ENCODE results near the gene CHSY3. TPM values are rescaled to one million over a fixed set of nuclear protein-coding genes. Genes with fewer than 3 reads are reported as not detected.

The CHSY3 gene
- polyA plus RNA-seq, 1 donor: 1.7 TPM

GRCh38 chr5:130055572-130055971, 151.3 kb downstream of the CHSY3 start:
- H3K4me3 ChIP-seq (ENCODE audit: low read length): no peak overlapping the region
- no CpG with 5 or more reads among the region's 4 CpGs for WGBS (ENCODE audit: insufficient coverage, low lambda C conversion rate)
- no peaks in the 10 kb centered on the region for H3K27me3 ChIP-seq (ENCODE audit: control insufficient read depth, insufficient read depth, low read length)
- no peaks in the 10 kb centered on the region for H3K36me3 ChIP-seq (ENCODE audit: control insufficient read depth, insufficient read depth, low read length)
- H3K9me3 ChIP-seq (ENCODE audit: control insufficient read depth, low read depth, low read length): no peaks in the 10 kb centered on the region
- no peak for DNase-seq
- no peaks in the 10 kb centered on the region for H3K4me1 ChIP-seq (ENCODE audit: control insufficient read depth, insufficient read depth, low read length)
- H3K27ac ChIP-seq (ENCODE audit: low read length): no peak overlapping the region

- H3K4me1 ChIP-seq (ENCODE audit: control insufficient read depth, insufficient read depth, low read length): no peaks in the 10 kb centered on the region
- WGBS (ENCODE audit: insufficient coverage, low lambda C conversion rate): 88% methylated on average over 1 of the region's 2 CpGs
- no peaks in the 10 kb centered on the region for H3K27me3 ChIP-seq (ENCODE audit: control insufficient read depth, insufficient read depth, low read length)
- H3K27ac ChIP-seq (ENCODE audit: low read length): no peak overlapping the region
- no peak for DNase-seq
- H3K4me3 ChIP-seq (ENCODE audit: low read length): no peak overlapping the region
- H3K36me3 ChIP-seq (ENCODE audit: control insufficient read depth, insufficient read depth, low read length): no peaks in the 10 kb centered on the region
- H3K9me3 ChIP-seq (ENCODE audit: control insufficient read depth, low read depth, low read length): no peaks in the 10 kb centered on the region
Observed at GRCh38 chr5:130061746-130062145, 157.5 kb downstream of the CHSY3 start.

- Histone ChIP-seq H3K4me1 (ENCODE audit: control insufficient read depth, insufficient read depth, low read length) (no peaks in the 10 kb centered on the region), H3K9me3 (ENCODE audit: control insufficient read depth, low read depth, low read length) (no peaks in the 10 kb centered on the region), H3K36me3 (ENCODE audit: control insufficient read depth, insufficient read depth, low read length) (no peaks in the 10 kb centered on the region), H3K27ac (ENCODE audit: low read length) (no peak overlapping the region), H3K4me3 (ENCODE audit: low read length) (no peak overlapping the region), H3K27me3 (ENCODE audit: control insufficient read depth, insufficient read depth, low read length) (no peaks in the 10 kb centered on the region)
- no peak for DNase-seq
- 89% methylated on average over 2 of the region's 3 CpGs for WGBS (ENCODE audit: insufficient coverage, low lambda C conversion rate)
Observed at GRCh38 chr5:130063603-130064002, 159.3 kb downstream of the CHSY3 start.

- Histone ChIP-seq H3K27me3 (ENCODE audit: control insufficient read depth, insufficient read depth, low read length) (no peaks in the 10 kb centered on the region), H3K4me1 (ENCODE audit: control insufficient read depth, insufficient read depth, low read length) (no peaks in the 10 kb centered on the region), H3K4me3 (ENCODE audit: low read length) (no peak overlapping the region), H3K9me3 (ENCODE audit: control insufficient read depth, low read depth, low read length) (no peaks in the 10 kb centered on the region), H3K27ac (ENCODE audit: low read length) (no peak overlapping the region), H3K36me3 (ENCODE audit: control insufficient read depth, insufficient read depth, low read length) (no peaks in the 10 kb centered on the region)
- WGBS (ENCODE audit: insufficient coverage, low lambda C conversion rate): 100% methylated on average over 1 of the region's 3 CpGs
- DNase-seq: no peak
Observed at GRCh38 chr5:130064484-130064883, 160.2 kb downstream of the CHSY3 start.

- no peaks in the 10 kb centered on the region for H3K27me3 ChIP-seq (ENCODE audit: control insufficient read depth, insufficient read depth, low read length)
- no peak overlapping the region for H3K4me3 ChIP-seq (ENCODE audit: low read length)
- no peaks in the 10 kb centered on the region for H3K9me3 ChIP-seq (ENCODE audit: control insufficient read depth, low read depth, low read length)
- H3K27ac ChIP-seq (ENCODE audit: low read length): no peak overlapping the region
- H3K36me3 ChIP-seq (ENCODE audit: control insufficient read depth, insufficient read depth, low read length): no peaks in the 10 kb centered on the region
- no peaks in the 10 kb centered on the region for H3K4me1 ChIP-seq (ENCODE audit: control insufficient read depth, insufficient read depth, low read length)
- WGBS (ENCODE audit: insufficient coverage, low lambda C conversion rate): no CpG with 5 or more reads among the region's 2 CpGs
- no peak for DNase-seq
Observed at GRCh38 chr5:130065617-130066016, 161.4 kb downstream of the CHSY3 start.

- WGBS (ENCODE audit: insufficient coverage, low lambda C conversion rate): no CpG with 5 or more reads among the region's 3 CpGs
- DNase-seq: no peak
- Histone ChIP-seq H3K27ac (ENCODE audit: low read length) (no peak overlapping the region), H3K27me3 (ENCODE audit: control insufficient read depth, insufficient read depth, low read length) (no peaks in the 10 kb centered on the region), H3K9me3 (ENCODE audit: control insufficient read depth, low read depth, low read length) (no peaks in the 10 kb centered on the region), H3K4me1 (ENCODE audit: control insufficient read depth, insufficient read depth, low read length) (no peaks in the 10 kb centered on the region), H3K4me3 (ENCODE audit: low read length) (no peak overlapping the region), H3K36me3 (ENCODE audit: control insufficient read depth, insufficient read depth, low read length) (no peaks in the 10 kb centered on the region)
Observed at GRCh38 chr5:130066644-130067043, 162.4 kb downstream of the CHSY3 start.

- Histone ChIP-seq H3K27me3 (ENCODE audit: control insufficient read depth, insufficient read depth, low read length) (no peaks in the 10 kb centered on the region), H3K36me3 (ENCODE audit: control insufficient read depth, insufficient read depth, low read length) (no peaks in the 10 kb centered on the region), H3K9me3 (ENCODE audit: control insufficient read depth, low read depth, low read length) (no peaks in the 10 kb centered on the region), H3K4me3 (ENCODE audit: low read length) (no peak overlapping the region), H3K27ac (ENCODE audit: low read length) (no peak overlapping the region), H3K4me1 (ENCODE audit: control insufficient read depth, insufficient read depth, low read length) (no peaks in the 10 kb centered on the region)
- DNase-seq: no peak
Observed at GRCh38 chr5:130067364-130067763, 163.1 kb downstream of the CHSY3 start.

- Histone ChIP-seq H3K27ac (ENCODE audit: low read length) (no peak overlapping the region), H3K9me3 (ENCODE audit: control insufficient read depth, low read depth, low read length) (no peaks in the 10 kb centered on the region), H3K4me3 (ENCODE audit: low read length) (no peak overlapping the region), H3K27me3 (ENCODE audit: control insufficient read depth, insufficient read depth, low read length) (no peaks in the 10 kb centered on the region), H3K36me3 (ENCODE audit: control insufficient read depth, insufficient read depth, low read length) (no peaks in the 10 kb centered on the region), H3K4me1 (ENCODE audit: control insufficient read depth, insufficient read depth, low read length) (no peaks in the 10 kb centered on the region)
- no peak for DNase-seq
- no CpG with 5 or more reads among the region's 1 CpG for WGBS (ENCODE audit: insufficient coverage, low lambda C conversion rate)
Observed at GRCh38 chr5:130068101-130068500, 163.8 kb downstream of the CHSY3 start.

GRCh38 chr5:130068988-130069387, 164.7 kb downstream of the CHSY3 start:
- DNase-seq: no peak
- no peaks in the 10 kb centered on the region for H3K36me3 ChIP-seq (ENCODE audit: control insufficient read depth, insufficient read depth, low read length)
- H3K27me3 ChIP-seq (ENCODE audit: control insufficient read depth, insufficient read depth, low read length): no peaks in the 10 kb centered on the region
- no peaks in the 10 kb centered on the region for H3K9me3 ChIP-seq (ENCODE audit: control insufficient read depth, low read depth, low read length)
- no peak overlapping the region for H3K4me3 ChIP-seq (ENCODE audit: low read length)
- no CpG with 5 or more reads among the region's 1 CpG for WGBS (ENCODE audit: insufficient coverage, low lambda C conversion rate)
- H3K27ac ChIP-seq (ENCODE audit: low read length): no peak overlapping the region
- H3K4me1 ChIP-seq (ENCODE audit: control insufficient read depth, insufficient read depth, low read length): no peaks in the 10 kb centered on the region

- Histone ChIP-seq H3K4me1 (ENCODE audit: control insufficient read depth, insufficient read depth, low read length) (no peaks in the 10 kb centered on the region), H3K27me3 (ENCODE audit: control insufficient read depth, insufficient read depth, low read length) (no peaks in the 10 kb centered on the region), H3K4me3 (ENCODE audit: low read length) (no peak overlapping the region), H3K27ac (ENCODE audit: low read length) (no peak overlapping the region), H3K36me3 (ENCODE audit: control insufficient read depth, insufficient read depth, low read length) (no peaks in the 10 kb centered on the region), H3K9me3 (ENCODE audit: control insufficient read depth, low read depth, low read length) (no peaks in the 10 kb centered on the region)
- WGBS (ENCODE audit: insufficient coverage, low lambda C conversion rate): 67% methylated on average over 3 of the region's 3 CpGs
- no peak for DNase-seq
Observed at GRCh38 chr5:130074820-130075219, 170.6 kb downstream of the CHSY3 start.

- no peak overlapping the region for H3K27ac ChIP-seq (ENCODE audit: low read length)
- H3K36me3 ChIP-seq (ENCODE audit: control insufficient read depth, insufficient read depth, low read length): no peaks in the 10 kb centered on the region
- no peak for DNase-seq
- H3K27me3 ChIP-seq (ENCODE audit: control insufficient read depth, insufficient read depth, low read length): no peaks in the 10 kb centered on the region
- no peak overlapping the region for H3K4me3 ChIP-seq (ENCODE audit: low read length)
- H3K9me3 ChIP-seq (ENCODE audit: control insufficient read depth, low read depth, low read length): no peaks in the 10 kb centered on the region
- H3K4me1 ChIP-seq (ENCODE audit: control insufficient read depth, insufficient read depth, low read length): no peaks in the 10 kb centered on the region
- 67% methylated on average over 1 of the region's 2 CpGs for WGBS (ENCODE audit: insufficient coverage, low lambda C conversion rate)
Observed at GRCh38 chr5:130077007-130077406, 172.7 kb downstream of the CHSY3 start.

Data from large intestine (tissue), 3 donors.